ENCODE results near the gene DICER1.
A peak's percentile ranks its signal among the peaks of the same experiment; 100 is the strongest.
"Not testable (repeated sequence)": the region's sequence is repeated elsewhere in the genome, so short reads cannot be mapped to it uniquely, and the experiment has no call there.

Gene DICER1

GRCh38 chr14:95144849-95145248 lies 12.5 kb downstream of the DICER1 start:
- no peak for DNase-seq

- DNase-seq: peak; percentile 20
Observed at GRCh38 chr14:95143808-95144620, 13.3 kb downstream of the DICER1 start.

DNA sequence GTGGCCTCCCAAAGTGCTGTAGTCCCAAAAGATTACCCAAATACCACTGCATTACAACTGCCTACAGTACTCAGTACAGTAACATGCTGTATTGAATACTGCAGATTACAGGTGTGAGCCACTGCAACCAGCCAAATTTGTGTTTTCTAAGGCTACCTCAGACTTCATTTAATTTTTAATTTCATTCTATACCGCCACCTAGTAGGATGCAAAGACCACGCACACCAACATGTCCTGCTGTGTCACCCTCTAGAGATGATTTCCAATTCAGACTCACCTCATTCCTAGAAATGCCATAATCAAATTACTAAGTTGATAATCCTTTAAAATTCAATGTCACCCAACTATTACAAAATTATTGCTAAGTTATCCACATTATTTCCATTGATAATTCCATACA lies 15.1 kb downstream of the DICER1 start:
- DNase-seq: no peak

GRCh38 chr14:95141684-95142083 lies 15.6 kb downstream of the DICER1 start:
- DNase-seq: no peak

- DNase-seq: peak; percentile 16
Observed at GRCh38 chr14:95140060-95140858, 17.1 kb downstream of the DICER1 start.

GRCh38 chr14:95138876-95139275 lies 18.5 kb downstream of the DICER1 start:
- DNase-seq: peak; percentile 23

DNA sequence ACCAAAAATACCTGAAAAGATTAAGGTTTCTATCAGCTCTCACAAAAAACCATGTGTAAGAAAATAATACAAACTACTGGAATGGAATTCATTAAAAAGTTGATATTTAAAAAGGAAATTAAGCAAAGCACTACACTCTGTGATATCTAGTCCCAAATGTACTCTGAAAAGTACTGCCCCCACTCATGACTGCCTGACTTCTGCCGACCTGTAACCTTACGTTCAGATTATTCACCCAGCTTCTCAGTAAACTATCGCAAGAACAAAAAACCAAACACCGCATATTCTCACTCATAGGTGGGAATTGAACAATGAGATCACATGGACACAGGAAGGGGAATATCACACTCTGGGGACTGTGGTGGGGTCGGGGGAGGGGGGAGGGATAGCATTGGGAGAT lies 18.9 kb downstream of the DICER1 start:
- DNase-seq: not testable (repeated sequence)

DNA sequence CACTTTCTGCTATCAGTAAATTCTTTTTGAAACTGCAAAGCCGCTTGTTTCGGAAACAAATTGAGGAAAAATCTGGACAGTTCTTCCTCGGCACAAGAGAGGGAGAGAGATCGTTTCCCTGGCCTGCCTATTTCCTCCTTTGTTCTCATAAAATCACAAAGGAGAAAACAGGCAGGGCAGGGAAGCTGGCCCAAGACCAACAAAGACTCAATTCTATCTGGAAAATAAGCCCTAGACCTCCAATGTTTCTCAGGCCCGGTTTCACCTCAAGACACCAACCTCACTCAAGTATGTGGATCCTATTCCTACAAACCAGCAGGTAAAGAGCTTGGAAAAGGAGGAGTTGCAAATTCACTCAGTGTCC lies 19.5 kb downstream of the DICER1 start:
- no peak for DNase-seq

DNA sequence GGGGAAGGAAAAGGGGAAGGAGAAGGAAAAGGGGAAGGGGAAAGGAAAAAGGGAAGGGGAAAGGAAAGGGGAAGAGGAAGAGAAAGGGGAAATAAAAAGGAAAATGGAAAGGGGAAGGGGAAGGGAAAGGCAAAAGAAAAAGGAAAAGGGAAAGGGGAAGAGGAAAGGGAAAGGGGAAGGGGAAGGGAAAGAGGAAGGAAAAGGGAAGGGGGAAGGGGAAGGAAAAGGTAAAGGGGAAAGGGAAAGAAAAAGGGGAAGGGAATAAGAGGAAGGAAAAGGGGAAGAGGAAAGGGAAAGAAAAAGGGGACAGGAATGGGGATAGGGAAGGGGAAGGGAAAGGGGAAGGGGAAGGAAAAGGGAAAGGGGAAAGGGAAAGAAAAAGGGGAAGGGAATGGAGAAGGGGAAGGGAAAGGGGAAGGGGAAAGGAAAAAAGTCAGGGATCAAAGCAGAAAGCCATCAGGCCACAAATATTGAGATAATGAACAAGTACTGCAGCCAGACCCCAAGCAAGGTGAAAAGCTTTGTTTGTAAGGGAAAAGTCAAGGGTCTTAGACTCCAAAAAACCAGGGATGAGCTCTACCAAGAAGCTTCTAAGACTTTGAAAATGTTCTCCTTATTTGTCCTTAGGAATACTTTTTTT lies 20.0 kb downstream of the DICER1 start:
- DNase-seq: no peak

DNA sequence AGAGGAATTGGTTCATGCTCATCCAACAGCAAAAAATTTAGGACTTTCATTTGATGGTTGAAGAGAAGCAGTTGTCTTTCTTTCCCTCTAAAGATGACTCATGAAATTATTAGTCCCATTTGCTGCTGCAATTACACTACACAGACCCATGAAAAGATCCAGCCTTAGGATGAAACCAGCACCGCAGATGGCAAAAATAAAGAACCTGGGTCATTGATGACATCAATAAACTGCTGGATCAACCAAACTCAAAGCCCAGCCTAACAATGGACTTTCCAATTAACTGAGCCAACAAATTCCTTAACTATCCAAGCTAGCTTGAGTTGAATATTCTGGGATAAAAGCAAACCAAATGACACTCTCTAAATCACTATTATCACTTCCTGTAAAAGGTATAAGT lies 20.7 kb downstream of the DICER1 start:
- no peak for DNase-seq

GRCh38 chr14:95134304-95134933 lies 22.9 kb downstream of the DICER1 start:
- DNase-seq: no peak

DNA sequence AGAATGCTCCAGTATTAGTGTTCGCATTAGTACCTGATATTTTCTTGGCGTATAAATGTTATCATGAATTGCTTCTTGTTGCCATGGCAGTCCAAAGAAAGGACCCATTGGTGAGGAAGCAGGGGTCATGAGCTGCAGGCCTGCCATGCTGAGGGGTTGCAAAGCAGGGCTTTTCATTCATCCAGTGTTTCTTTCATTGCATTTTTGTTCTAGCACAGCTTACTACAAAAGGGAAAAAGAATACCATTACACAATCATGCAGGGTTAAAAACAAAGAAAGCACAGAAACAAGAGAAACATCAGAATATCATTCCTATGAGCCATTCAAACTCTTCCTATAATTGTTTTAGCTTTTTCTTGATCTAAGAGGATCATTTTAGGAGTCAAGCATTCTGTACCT lies 24.0 kb downstream of the DICER1 start:
- DNase-seq: no peak

- no peak for DNase-seq
Observed at GRCh38 chr14:95132760-95133159, 24.6 kb downstream of the DICER1 start.

GRCh38 chr14:95130549-95130948 lies 26.8 kb downstream of the DICER1 start:
- DNase-seq: no peak

- DNase-seq: no peak
Observed at GRCh38 chr14:95128140-95128539, 29.2 kb downstream of the DICER1 start.

GRCh38 chr14:95127531-95127911 lies 29.8 kb downstream of the DICER1 start:
- DNase-seq: no peak

- DNase-seq: no peak
Observed at GRCh38 chr14:95126906-95127530, 30.3 kb downstream of the DICER1 start.

DNA sequence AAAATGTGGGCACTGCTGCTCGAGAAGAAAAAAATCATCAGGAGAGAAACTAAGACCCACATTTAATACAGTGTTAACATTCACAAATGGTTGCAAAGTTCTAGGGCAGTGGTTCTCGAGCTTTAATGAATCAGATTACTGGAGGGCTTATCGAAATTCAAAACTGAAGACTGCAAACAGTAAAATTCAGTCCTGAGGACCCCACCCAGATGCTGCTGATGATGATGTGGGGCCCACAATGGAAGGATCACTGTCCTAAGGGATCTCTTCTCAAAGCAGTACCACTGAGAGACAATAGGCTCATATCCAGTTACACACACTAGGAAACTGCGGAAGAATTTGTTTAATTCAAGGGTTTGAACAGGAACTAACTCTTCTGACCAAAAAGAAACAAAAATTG lies 31.4 kb downstream of the DICER1 start:
- DNase-seq: no peak

GRCh38 chr14:95125221-95125620 lies 32.1 kb downstream of the DICER1 start:
- no peak for DNase-seq

DNA sequence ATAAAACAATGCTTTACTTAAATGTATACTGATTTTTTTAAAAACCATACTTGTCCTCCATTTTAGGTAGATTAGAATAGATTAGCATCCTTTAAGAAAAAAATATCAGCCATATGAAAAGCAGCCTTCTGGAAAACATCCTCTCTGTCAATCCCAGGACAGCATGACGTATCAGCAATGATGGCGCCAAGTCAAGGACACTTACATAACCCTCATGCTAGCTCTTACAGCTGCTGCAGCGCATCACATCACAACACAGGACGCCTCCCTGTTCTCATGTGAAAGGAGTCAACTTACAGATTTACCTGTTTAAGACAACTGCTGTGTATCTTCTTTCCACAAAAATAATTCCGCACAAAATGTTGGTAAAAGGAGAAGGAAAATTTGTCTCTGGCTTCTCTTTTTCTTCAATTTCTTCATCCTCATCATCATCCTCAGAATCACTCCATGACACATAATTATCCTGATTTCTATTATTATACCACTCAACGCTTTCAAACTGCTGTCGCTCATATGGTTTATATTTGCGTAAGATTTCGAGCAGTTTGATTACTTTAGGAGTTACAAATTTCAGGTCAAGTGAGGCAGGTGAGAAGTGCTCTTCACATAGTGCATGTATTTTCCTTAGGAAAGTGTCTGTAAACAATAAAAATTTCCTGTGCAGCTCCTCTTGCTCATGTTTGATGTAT lies 33.3 kb downstream of the DICER1 start:
- no peak for DNase-seq

GRCh38 chr14:95122621-95122945 lies 34.7 kb downstream of the DICER1 start:
- no peak for DNase-seq

DNA sequence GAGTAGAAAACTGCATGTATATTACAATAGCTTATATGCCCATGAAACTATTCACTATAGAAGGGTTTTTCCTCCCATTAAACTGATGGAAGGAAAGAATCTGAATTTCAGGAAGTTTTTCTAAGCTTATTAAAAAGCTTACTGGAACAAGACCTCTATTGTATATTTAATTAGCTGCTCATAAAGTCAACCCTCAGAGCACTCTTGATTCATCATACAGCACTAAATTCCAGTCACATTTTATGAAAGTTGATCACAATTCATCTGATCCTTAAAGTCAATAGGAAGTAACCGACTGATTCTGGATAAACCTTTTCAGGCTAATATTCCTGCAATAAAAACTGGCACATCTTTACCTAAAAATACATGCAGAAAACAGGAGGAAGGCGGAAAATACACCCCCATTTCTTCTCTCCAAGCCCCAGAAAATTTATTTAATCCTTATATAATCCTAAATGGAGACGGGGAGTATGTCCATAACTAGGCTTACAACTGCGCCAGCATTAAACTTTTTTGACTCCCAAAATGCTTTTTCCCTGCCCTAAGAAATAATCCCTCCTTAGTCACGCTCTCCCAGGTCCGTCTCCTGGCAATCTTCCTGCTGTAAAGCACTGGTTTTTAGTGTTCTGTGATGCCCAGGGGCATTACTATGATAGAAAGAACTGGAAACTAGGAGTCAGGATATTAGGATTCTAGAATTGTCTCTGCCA lies 35.3 kb downstream of the DICER1 start:
- no peak for DNase-seq
